GM18511 (cell line): Measurements from ENCODE around the gene ZMAT5.
A peak's percentile ranks its signal among the peaks of the same experiment; 100 is the strongest.

Source experiments
- ATAC-seq: cut with Tn5 transposase; IDR thresholded peaks from one replicate; pipeline ENCODE4 v1.9.1; 2021; ENCODE audit warnings: mild to moderate bottlenecking, moderate library complexity; ENCODE audit not compliant: unreplicated experiment

The ZMAT5 gene

DNA sequence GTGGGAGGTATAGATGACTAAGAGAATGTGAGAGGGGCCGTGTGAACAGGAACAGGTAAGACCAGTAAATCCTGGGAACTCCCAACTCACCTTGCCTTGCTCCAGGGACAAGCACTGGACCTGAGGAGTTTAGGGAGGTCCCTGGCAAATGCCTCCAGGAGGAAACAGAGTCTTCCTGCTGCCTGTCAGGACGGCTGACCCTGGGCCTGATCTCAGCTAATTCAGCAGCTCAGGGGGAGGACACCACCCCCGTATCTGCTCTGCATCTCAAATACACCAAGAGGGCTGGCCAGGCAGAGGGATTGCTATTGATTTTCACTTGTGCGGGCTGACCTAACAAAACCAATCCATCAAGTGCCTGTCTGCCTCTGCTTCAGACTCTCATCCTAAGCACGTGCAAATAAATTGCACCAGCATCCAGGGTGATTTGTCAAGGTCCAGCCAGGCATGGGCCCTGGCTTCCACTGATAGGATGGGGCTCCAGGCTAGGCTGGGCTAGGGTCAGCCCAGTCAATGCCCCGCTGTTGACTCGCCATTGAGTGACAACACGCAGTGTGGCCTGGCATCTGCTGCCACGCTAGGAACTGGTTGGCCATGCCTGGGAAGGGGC, 20.7 kb upstream of the ZMAT5 start:
- ATAC-seq = no peak

DNA sequence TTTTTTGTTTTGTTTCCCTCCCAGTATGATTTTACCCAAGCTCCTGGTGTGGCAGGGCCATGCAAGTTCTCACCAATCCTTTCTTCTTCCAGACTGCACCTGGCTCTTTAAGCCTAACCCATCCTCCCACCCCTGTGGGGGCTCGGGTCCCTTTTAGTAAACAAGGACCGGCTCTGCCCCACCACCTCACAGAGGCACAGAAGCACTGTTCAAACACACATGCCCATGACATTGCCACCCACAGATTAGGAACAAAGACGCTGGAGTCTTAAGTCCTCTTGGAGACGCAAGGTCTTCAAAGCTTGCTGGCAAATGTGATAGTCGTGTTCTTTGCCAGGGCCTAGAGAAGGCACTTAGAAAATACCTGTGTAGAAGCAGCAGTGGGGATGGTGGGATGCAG, 19.2 kb upstream of the ZMAT5 start:
- ATAC-seq = no peak

DNA sequence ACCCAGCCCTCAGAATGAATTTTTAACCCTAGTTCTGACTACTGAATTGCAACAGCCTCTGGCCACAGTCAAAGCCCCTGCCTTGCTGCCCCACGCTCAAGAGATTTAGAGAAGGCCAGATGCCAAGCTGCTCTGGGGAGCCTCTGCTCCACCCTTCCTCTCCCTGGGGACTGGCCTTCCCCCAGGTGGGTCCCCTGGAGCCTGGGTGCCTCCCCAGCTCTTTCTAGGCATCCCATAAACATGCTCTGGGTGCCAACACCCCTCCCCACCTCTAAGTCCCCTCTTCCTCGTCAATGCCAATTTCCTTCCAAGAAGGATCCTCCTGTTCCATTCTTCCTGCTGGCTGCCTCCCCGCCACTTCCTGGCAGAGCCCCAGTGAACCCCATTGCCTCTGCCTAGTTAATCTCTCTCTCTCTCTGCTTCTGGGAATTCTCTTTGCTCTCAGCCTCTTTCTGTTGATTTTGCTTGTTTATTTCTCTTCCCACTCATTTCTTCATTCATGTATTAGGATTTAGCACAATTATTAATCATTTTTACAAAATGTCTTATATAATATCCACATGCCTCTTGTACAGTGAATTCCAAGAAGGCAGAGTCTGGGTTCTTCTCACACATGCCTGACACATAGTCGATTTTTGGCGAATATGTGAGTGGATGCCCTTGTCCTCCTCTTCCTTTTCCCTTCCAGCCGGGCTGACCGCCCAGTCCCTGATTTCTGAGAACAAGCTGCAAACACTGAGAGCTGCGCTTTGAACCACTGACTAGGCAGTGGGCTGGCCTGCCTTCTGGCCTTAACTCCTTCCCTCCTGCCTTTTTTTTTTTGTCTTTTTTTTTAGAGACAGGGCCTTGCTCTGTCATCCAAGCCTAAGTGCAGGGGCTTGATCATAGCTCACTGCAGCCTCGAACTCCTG, 17.9 kb upstream of the ZMAT5 start:
- no peak for ATAC-seq

DNA sequence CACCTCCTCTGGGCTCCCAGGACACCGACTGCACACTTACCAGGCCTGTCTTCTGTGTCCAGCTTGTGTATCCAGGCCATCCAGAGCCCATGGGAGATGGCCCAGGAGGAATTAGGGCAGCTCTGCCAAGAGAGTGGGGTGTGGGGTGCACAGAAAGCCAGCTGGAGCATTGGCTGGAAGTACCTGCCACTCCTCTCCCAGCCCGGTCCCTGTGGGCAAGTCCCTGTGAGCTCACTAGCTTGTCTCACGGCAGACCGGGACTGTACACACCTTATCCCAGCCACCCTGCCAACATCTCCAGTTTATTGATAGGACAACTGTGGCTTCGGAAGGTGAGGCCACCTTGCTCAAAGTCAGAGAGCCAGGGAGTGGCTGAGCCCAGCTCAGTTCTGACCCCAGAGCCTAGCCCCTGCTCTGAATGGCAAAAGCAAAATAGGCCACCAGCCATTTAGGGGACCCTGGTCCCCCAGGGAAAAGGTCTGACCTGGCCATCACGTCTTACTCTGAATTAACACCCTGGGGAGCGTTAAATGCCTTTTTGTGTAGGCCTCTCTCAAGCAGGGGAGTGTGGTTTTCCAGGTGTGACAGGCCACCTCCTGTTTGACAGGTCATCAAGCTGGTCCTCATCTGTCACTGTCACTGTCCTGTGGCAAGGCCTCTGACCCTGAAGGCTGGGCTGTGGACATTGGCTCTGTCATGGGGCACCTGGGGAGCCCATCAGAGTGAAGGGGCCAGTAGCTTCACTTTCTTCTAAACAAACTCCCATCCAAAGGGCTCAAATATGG, 15.4 kb upstream of the ZMAT5 start:
- no peak for ATAC-seq

DNA sequence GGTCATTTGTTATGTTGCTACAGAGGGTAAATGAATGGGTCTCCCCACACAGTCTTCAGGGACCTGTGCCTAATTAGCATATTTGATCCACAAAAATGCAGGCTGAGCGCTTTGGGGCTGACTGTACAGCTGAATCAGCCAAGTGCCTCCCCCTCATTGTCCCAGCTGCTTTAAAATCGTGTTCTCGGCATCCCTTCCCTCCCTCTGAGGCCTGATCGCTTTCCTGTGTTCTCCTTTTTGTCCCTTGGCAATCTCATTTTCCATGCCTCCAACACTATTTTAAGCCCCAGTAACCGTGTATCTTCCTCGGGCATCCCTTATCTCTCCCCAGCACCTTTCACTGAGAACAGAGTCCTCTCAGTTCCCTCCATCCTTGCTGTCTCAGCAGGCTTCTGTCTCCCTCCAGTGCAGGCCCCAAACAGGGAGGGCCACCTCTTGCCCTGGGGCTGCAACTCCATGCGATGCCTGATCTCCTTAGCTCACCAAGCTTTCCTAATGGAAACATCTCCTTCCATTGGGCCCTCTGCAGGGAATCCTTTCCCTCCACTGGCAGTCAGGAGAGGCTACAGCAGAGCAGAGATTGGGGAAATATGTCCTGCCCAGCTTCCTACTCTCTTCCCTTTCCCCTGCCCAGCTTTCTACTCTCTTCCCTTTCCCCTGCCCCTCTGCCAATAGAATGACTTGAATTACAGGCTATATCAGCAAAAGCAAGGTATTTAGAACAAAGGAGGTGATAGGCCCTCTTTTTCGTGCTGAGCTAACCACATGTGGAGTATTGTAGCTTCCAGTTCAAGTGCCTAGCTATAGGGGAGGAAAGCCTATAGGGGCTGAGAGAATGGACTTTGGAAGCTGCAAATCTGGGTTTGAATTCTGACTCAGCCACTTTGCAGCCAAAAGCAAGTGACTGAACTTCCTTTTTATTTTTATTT, 14.2 kb upstream of the ZMAT5 start:
- no peak for ATAC-seq

DNA sequence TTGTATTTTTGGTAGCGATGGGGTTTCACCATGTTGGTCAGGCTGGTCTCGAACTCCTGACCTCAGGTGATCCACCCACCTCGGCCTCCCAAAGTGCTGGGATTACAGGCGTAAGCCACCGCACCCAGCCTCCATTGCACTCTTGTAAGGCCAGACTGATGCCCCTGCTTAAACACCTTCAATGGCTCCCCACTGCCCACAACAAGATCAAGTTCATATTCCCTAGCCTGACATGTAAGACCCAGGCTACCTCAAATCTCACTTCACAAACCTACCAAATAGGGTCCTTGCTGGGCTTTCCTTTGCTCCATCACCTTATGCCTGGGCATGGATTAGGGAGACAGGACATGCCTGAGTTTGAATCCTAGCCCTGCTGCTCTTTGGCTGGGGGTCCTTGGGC, 13.4 kb upstream of the ZMAT5 start:
- no peak for ATAC-seq

DNA sequence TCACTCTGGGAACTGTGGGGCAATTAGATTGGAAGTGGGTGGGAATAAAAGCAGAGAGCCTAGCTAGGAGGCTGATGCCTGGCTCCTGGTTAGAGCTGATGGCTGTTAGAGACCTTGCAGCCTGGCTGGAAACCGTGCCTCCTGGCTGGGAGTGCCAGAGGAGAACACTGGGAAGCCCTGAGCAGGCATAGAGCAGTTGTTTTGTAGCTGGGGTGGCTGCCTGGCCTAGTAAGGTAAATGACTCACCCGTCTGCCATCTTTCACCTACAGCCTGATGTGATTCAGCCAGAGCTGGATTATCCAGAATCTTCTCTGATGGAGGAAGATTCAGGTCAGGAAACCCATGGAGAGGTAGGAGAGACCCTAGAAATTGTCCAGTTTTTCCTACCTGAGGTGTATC, 6.4 kb upstream of the ZMAT5 start:
- ATAC-seq = no peak

DNA sequence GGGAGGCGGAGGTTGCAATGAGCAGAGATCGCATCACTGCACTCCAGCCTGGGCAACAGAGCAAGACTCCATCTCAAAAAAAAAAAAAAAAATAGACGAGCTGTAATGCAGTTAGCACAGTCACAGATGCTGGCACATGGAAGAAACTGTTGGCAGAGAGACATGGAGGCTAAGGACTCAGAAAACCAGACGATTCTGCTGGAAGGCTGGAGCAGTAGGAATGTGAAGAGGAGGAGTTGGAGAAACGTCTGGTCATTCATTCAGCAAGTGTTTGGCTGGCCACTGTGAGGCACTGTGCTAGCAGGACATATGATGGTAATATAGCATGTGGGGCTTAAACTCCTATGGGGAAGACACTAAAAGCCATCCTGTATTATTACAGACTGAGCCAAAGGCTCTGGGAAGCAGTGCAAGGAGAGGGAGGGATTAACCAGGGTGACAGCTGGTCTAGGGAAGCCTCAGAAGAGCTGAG, 5.4 kb upstream of the ZMAT5 start:
- ATAC-seq = no peak

DNA sequence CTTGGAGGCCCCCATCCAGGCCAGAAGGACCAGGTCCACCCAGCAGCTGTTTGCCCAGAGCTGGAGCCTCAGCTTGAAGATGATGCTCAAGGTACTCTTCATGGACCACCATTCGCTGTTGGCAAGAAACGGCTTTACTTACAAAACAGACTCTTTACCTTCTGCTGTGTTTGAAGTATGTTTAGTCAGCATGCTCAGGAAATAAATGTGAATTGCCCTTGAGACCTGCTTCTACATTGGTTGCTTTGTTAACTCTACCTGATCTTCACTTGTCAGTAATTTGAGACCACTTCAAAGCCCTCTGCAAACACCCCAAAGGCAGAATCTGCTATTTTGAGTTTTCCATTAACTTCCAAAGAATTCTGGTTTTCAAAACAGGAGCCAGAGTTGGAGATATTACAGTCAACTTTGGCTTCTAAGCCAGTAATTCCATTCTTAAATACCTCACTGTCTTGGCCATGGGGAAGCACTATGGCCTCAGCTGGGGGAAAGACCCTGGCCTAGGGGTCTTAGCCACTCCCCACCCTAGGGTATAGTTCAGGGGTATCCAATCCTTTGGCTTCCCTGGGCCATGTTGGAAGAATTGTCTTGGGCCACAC, 3.0 kb upstream of the ZMAT5 start:
- no peak for ATAC-seq

DNA sequence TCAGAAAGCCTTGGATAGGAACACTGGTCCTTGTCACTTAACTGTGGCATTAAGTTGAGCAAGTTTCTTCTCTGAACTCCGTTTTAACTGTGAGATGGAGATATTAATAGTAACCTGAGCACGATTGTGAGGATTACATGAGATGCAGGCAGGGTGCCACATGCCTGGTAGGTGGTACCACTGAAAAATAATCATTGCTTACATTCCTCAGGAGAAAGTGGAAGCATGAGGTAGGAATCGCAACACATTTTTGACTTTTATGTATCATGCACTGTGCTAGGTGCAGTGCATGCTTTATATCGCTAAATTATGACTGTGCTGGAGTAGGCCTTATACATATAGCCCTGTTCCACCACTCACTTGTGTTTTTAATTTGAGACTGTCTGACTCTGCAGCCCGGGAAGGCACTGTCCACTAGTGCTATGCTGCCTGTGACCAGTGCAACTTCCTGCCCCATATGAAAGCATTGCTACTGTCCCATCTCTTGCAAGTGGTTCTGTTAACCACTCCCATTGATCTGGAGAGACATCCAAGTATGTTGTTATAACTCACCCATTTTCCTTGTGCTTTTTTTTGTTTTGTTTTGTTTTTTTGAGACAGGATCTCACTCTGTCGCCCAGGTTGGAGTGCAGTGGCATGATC, 1.4 kb upstream of the ZMAT5 start:
- ATAC-seq = no peak

DNA sequence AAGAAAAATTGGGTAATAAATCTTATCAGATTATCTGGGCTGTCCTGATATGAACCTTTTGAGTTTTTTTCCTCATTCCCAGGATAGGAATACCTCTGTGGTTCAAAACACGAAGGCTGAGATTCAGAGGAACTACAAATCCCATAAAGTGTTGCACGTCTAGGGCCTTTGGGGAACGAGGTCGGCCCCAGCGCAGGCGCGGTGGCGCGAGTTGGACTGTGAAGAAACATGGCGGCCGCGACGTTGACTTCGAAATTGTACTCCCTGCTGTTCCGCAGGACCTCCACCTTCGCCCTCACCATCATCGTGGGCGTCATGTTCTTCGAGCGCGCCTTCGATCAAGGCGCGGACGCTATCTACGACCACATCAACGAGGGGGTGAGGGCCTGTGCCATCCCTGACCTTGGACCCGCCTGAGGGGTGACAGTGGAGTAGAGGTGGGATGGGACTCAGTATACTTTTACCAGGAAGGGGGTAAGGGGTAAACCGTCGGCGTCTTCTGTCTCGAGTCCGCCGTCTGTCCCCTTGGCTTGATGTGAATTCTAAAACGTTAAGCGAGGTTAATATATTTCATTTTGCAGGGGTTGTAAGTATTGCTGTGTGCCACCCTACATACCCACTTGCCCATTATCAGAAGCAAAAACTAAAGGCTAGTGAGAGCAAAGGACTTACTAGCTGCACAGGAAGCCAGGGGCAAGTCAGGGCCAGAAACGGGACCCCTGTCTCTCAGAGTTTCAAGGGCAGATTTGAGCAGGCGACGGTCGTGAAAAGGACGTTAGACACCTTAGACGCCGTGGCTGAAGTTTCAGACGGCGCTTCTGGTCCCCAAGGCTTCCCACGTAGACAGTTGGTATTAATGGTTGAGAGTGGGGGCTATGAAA, 604 bp upstream of the ZMAT5 start, which contains the start of gene UQCR10:
TSS of gene UQCR10 (plus strand) at position 199 of the 881 bp plus-strand sequence. CDS start at position 229, 30 bp downstream.
- peak; percentile 65 for ATAC-seq

DNA sequence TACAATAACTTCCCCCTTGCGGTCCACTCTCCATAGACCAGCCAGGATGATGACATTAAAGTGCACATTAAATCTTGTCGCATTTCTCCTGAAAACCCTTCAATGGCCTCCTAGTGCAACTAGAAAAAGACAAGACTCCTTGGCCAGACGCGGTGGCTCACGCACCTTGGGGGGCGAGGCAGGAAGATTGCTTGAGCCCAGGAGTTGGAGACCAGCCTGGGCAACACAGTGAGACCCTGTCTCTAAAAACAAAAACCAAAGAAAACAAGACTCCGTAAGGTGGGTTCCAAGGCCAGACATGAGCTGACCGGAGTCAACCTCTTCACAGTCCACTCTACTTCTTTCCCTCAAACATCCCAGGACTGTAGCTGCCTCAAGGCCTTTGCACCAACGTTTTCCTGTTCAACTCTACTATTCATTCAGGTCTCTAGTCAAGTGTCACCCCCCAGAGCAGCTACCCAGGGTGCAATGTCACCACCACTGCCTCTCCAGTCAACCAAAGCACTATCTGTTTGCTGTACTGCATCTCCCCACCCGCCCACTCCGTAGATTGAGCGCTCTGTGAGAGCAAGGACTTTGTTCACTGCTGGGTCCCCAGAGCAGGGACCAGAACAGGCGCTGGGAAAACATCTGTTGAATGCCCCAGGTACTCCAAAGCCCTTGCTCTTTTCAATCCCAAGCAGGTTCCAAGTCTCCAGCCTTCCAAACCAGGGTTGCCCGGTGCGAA, 739 bp downstream of the ZMAT5 start:
- peak; percentile 25 for ATAC-seq

DNA sequence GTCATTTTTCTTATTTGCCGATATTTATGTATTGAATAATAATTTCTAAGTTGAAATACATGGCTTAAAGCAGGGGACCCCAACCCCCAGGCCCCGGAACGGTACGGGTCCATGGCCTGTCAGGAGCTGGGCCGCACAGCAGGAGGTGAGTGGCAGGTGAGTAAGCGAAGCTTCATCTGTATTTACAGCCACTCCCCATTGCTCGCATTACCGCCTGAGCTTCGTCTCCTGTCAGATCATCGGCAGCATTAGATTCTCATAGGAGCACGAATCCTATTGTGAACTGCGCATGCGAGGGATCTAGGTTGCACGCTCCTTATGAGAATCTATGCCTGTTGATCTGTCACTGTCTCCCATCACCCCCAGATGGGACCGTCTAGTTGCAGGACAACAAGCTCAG, 4.5 kb downstream of the ZMAT5 start:
- no peak for ATAC-seq

DNA sequence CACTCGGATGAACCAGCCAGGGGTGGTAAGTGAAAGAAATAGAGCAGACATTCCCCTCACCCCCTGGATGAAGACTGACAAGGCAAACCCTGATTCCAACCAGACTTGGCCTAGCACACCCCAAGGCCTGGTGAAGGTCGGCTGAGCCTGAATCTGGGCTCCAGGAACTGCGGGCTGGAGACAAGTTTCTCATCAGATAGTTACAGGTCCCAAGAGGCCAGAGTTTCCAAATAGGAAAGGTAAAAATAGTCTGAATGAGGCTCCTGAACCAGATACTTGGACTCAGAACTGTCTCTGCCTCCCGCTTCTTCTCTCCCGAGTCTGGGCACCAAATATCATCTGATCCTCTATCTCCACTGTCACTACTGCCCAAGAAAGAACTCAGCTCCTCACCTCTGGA, 7.8 kb downstream of the ZMAT5 start:
- no peak for ATAC-seq

DNA sequence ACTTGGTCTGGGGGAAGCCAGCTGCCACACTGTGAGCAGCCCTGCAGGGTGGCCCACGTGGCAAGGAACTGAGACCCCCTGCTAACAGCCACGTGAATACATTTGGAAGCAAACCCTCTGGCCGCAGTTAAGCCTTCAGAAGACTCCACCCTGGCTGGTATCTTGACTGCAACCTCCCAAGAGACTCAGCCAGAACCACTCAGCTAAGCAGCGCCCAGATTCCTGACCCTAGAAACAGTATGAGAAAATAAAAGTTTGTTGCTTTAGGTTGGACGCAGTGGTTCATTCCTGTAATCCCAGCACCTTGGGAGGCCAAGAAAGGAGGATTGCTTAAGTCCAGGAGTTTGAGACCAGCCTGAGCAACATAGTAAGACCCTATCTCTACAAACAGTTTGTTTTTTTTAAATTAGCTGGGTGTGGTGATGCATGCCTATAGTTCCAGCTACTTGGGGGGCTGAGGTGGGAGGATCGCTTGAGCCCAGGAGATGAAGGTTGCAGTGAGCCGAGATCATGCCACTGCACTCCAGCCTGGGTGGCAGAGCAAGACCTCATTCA, 8.7 kb downstream of the ZMAT5 start:
- ATAC-seq = no peak

DNA sequence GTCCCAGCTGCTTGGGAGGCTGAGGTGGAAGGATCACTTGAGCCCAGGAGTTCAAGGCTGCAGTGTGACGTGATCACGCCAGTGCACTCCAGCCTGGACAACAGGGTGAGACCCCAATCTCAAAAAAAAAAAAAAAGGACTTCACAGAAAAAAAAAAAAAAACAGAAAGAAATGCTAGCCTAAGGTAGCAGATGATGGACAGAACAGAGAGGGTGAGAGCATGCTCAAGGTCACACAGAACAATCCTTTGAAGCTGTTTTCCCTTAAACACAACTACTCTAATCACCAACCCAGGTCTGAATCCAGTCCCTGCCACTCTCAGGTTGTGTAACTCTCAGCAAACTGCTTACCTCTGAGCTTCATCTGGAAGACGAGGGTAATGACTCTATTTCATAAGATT, 9.7 kb downstream of the ZMAT5 start:
- no peak for ATAC-seq

DNA sequence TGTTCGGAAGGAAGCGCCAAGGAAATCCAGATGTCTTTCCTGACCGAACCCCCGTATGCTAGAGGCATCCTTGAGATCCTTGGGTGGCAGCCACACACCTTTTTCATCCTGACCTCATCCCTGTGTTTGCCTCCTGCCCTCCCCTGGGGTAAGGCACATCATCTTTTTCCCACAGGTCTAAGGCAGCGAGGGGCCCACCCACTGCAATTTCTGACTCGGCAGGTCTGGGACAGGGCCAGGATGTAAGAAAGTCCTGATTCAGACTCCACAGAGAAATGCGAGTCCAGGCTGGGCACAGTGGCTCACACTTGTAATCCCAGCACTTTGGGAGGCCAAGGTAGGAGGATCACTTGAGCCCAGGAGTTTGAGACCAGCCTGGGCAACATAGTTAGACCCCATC, 10.5 kb downstream of the ZMAT5 start:
- ATAC-seq = no peak

DNA sequence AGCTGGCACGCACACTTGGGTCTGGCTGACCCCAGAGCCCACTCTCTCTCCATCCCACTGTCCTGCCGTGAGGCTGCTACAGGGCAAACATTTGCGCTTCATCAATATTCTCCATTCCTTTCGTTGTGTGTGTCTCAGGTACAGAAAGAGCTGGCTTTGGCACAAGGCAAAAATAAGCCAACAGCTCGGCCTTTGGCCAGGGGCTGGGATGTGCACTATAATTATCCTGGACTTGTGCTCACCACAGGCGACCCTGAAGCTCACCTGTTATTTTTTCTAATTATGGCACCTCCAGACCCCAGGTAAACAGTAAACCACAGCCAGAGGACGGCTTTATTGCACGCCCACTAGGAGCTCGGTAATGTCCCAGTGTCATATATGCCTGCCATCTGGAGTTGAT, 10.9 kb downstream of the ZMAT5 start:
- no peak for ATAC-seq
